Measurements from ENCODE around the gene TAT. TPM values are rescaled to one million over a fixed set of nuclear protein-coding genes. Genes with fewer than 3 reads are reported as not detected.

The TAT gene
- total and polyA plus RNA-seq, 12 donors = not detected

- Histone ChIP-seq H3K27ac (no peak overlapping the region), H3K4me1 (no peaks in the 10 kb centered on the region), H3K27me3 (peaks cover 0 to 31% (median 16%) of the 10 kb centered on the region in 7 donors), H3K36me3 (no peaks in the 10 kb centered on the region), H3K9me3 (no peaks in the 10 kb centered on the region), H3K4me3 (no peak overlapping the region)
- DNase-seq (no peak), ATAC-seq (no peak)
- no peak for TF ChIP-seq CTCF (IDR thresholded peaks at IDR 0.05)
- intact Hi-C loops (cut with DNase I) = loop anchor here in 1 of 10 donors (10.0 kb wide), 1 partner anchor 58 kb away; no protein-coding TSS in a partner anchor
- WGBS, 2 donors = 63% methylated on average over 3 of the region's 3 CpGs
These were observed 4.3 kb downstream of the TAT start for GRCh38 chr16:71572497-71573116.

GRCh38 chr16:71570144-71570543 lies 6.7 kb downstream of the TAT start:
- intact Hi-C loops (cut with DNase I) = loop anchor here in 1 of 10 donors (10.0 kb wide), 1 partner anchor 55 kb away; no protein-coding TSS in a partner anchor
- Histone ChIP-seq H3K27me3 (peaks cover 0 to 17% (median 0%) of the 10 kb centered on the region in 7 donors), H3K4me1 (peaks cover 0 to 10% (median 0%) of the 10 kb centered on the region in 9 donors), H3K27ac (no peak overlapping the region), H3K36me3 (no peaks in the 10 kb centered on the region), H3K4me3 (no peak overlapping the region), H3K9me3 (no peaks in the 10 kb centered on the region)
- TF ChIP-seq CTCF (IDR thresholded peaks at IDR 0.05) = no peak
- WGBS, 2 donors = 93 to 96% methylated on average over 8 of the region's 8 CpGs
- ATAC-seq (no peak), DNase-seq (no peak)

GRCh38 chr16:71569621-71570020 lies 7.3 kb downstream of the TAT start:
- Histone ChIP-seq H3K9me3 (no peaks in the 10 kb centered on the region), H3K27me3 (peaks cover 0 to 16% (median 0%) of the 10 kb centered on the region in 7 donors), H3K4me1 (peaks cover 0 to 10% (median 0%) of the 10 kb centered on the region in 9 donors), H3K27ac (no peak overlapping the region), H3K4me3 (no peak overlapping the region), H3K36me3 (no peaks in the 10 kb centered on the region)
- DNase-seq (no peak), ATAC-seq (no peak)
- no peak for TF ChIP-seq CTCF (IDR thresholded peaks at IDR 0.05)
- intact Hi-C loops (cut with DNase I) = loop anchor here in 1 of 10 donors (10.0 kb wide), 1 partner anchor 55 kb away; no protein-coding TSS in a partner anchor
- WGBS, 2 donors = 89 to 93% methylated on average over 4 of the region's 4 CpGs

GRCh38 chr16:71568551-71568950 lies 8.3 kb downstream of the TAT start:
- WGBS, 2 donors = 37 to 47% methylated on average over 4 of the region's 4 CpGs
- intact Hi-C loops (cut with DNase I) = no loop called here
- DNase-seq = no peak
- peak in 1 of 8 donors; percentile 43 for ATAC-seq
- Histone ChIP-seq H3K36me3 (no peaks in the 10 kb centered on the region), H3K27ac (no peak overlapping the region), H3K4me3 (no peak overlapping the region), H3K27me3 (peaks cover 0 to 8% (median 0%) of the 10 kb centered on the region in 7 donors), H3K4me1 (peaks cover 0 to 16% (median 5%) of the 10 kb centered on the region in 9 donors), H3K9me3 (no peaks in the 10 kb centered on the region)
- TF ChIP-seq CTCF (IDR thresholded peaks at IDR 0.05) = no peak

All from heart right ventricle (tissue), 16 donors.